Neural progenitor cell (in vitro differentiated cells): ENCODE data around the gene COX6A2. TPM values are rescaled to one million over a fixed set of nuclear protein-coding genes. Genes with fewer than 3 reads are reported as not detected.

Experiments
- DNase-seq: peaks from one replicate; pipeline ENCODE4 v3.0.0-alpha.2; 2016; ENCODE audit warnings: low spot score
- H2AFZ ChIP-seq: fragments of 200-600 bp; sonication (generic); replicated peaks from 2 replicates; pipeline ENCODE4 v1.6.1; 2016; ENCODE audit warnings: antibody characterized with exemption
- H3F3A ChIP-seq: fragments of 200-600 bp; sonication (generic); 2 replicates; pipeline ENCODE4 v1.6.1; 2016; ENCODE audit warnings: antibody characterized with exemption, low read depth
- H3K27ac ChIP-seq: fragments of 200-600 bp; sonication (generic); 2 replicates; pipeline ENCODE4 v1.5.1; 2016; ENCODE audit warnings: mild to moderate bottlenecking
- H3K27me3 ChIP-seq: fragments of 200-600 bp; sonication (generic); 2 replicates; pipeline ENCODE4 v1.6.1; 2016; ENCODE audit warnings: mild to moderate bottlenecking, moderate library complexity
- H3K36me3 ChIP-seq: fragments of 200-600 bp; sonication (generic); 2 replicates; pipeline ENCODE4 v1.5.1; 2016
- H3K4me1 ChIP-seq: fragments of 200-600 bp; sonication (generic); 2 replicates; pipeline ENCODE4 v1.6.1; 2016; ENCODE audit warnings: mixed run types
- H3K4me2 ChIP-seq: fragments of 200-600 bp; sonication (generic); 2 replicates; pipeline ENCODE4 v1.6.1; 2016
- H3K4me3 ChIP-seq: fragments of 200-600 bp; sonication (generic); 2 replicates; pipeline ENCODE4 v1.5.1; 2016
- H3K79me2 ChIP-seq: fragments of 200-600 bp; sonication (generic); 2 replicates; pipeline ENCODE4 v1.6.1; 2016; ENCODE audit warnings: low read depth
- H3K9ac ChIP-seq: fragments of 200-600 bp; sonication (generic); 2 replicates; pipeline ENCODE4 v1.6.1; 2016
- H3K9me3 ChIP-seq: fragments of 200-600 bp; sonication (generic); 2 replicates; pipeline ENCODE4 v1.5.1; 2016; ENCODE audit warnings: low read depth
- H4K20me1 ChIP-seq: fragments of 200-600 bp; sonication (generic); 2 replicates; pipeline ENCODE4 v1.6.1; 2016; ENCODE audit warnings: low read depth
- H3K27ac Mint-ChIP-seq: 3 replicates; pipeline ENCODE4 v1.8.0; 2021; ENCODE audit warnings: mixed read lengths
- H3K27me3 Mint-ChIP-seq: 2 replicates; pipeline ENCODE4 v1.8.0; 2022; ENCODE audit warnings: low read depth, mild to moderate bottlenecking, inconsistent platforms, moderate library complexity, mixed read lengths; ENCODE audit not compliant: insufficient read depth
- H3K36me3 Mint-ChIP-seq: 3 replicates; pipeline ENCODE4 v1.8.0; 2021; ENCODE audit warnings: mixed read lengths
- H3K4me1 Mint-ChIP-seq: 3 replicates; pipeline ENCODE4 v1.8.0; 2021; ENCODE audit warnings: mixed read lengths
- H3K4me3 Mint-ChIP-seq: 3 replicates; pipeline ENCODE4 v1.8.0; 2021; ENCODE audit warnings: mild to moderate bottlenecking, moderate library complexity, mixed read lengths
- H3K9me3 Mint-ChIP-seq: 3 replicates; pipeline ENCODE4 v1.8.0; 2020; ENCODE audit warnings: mixed read lengths
- CTCF ChIP-seq: fragments of 200-600 bp; sonication (generic); IDR thresholded peaks from 2 replicates; pipeline ENCODE4 v1.5.1; 2017; ENCODE audit warnings: antibody characterized with exemption, mild to moderate bottlenecking
- EZH2 ChIP-seq: fragments of 200-600 bp; sonication (generic); IDR thresholded peaks from 2 replicates; pipeline ENCODE4 v1.6.1; 2017; ENCODE audit warnings: antibody characterized with exemption, mild to moderate bottlenecking, moderate library complexity
- EZH2phosphoT487 ChIP-seq: fragments of 200-600 bp; sonication (generic); IDR thresholded peaks from 2 replicates; pipeline ENCODE4 v1.6.1; 2017; ENCODE audit warnings: antibody characterized with exemption
- total RNA-seq: library from RNA; depleted of rRNA; stranded (reverse); fragments of >200 nt; gene quantifications from 2 replicates; pipeline ENCODE4 v1.2.3, GENCODE V29; 2015; ENCODE audit warnings: low replicate concordance

COX6A2 gene
- total RNA-seq, 1 donor from 2014 or later, result not detected

GRCh38 chr16:31397701-31398100 is 30.5 kb downstream of the COX6A2 start:
- no peaks in the 10 kb centered on the region for H3K4me1 ChIP-seq
- no peak overlapping the region for H3K4me3 ChIP-seq
- no peaks in the 10 kb centered on the region for H3K36me3 Mint-ChIP-seq

GRCh38 chr16:31397096-31397660 is 31.0 kb downstream of the COX6A2 start:
- Histone ChIP-seq H3K27ac (no peak overlapping the region), H3K9me3 (no peaks in the 10 kb centered on the region), H3K4me2 (no peak overlapping the region), H3K4me3 (no peak overlapping the region), H3K27me3 (no peaks in the 10 kb centered on the region), H3K36me3 (no peaks in the 10 kb centered on the region), H3K9ac (no peak overlapping the region), H3K4me1 (no peaks in the 10 kb centered on the region), H3F3A (no peaks in the 10 kb centered on the region), H3K79me2 (no peaks in the 10 kb centered on the region), H4K20me1 (no peaks in the 10 kb centered on the region), H2AFZ (no peak overlapping the region)
- H3K36me3 Mint-ChIP-seq, result no peaks in the 10 kb centered on the region
- H3K9me3 Mint-ChIP-seq, result peaks cover 9% of the 10 kb centered on the region
- H3K27ac Mint-ChIP-seq, result no peak overlapping the region
- no peak overlapping the region for H3K4me3 Mint-ChIP-seq
- H3K27me3 Mint-ChIP-seq, result peaks cover 5% of the 10 kb centered on the region
- no peaks in the 10 kb centered on the region for H3K4me1 Mint-ChIP-seq
- TF ChIP-seq EZH2phosphoT487 (no peak), EZH2 (no peak), CTCF (no peak)
- DNase-seq, result no peak

More at GRCh38 chr16:31397701-31398100, 30.5 kb downstream of the COX6A2 start:
- H4K20me1 ChIP-seq, result no peaks in the 10 kb centered on the region
- no peaks in the 10 kb centered on the region for H3K9me3 ChIP-seq
- no peak for DNase-seq
- Mint-ChIP-seq H3K27me3 (peaks cover 6% of the 10 kb centered on the region), H3K4me1 (no peaks in the 10 kb centered on the region), H3K27ac (no peak overlapping the region), H3K4me3 (no peak overlapping the region), H3K9me3 (peaks cover 9% of the 10 kb centered on the region)
- no peak overlapping the region for H2AFZ ChIP-seq
- no peak overlapping the region for H3K9ac ChIP-seq
- H3K36me3 ChIP-seq, result no peaks in the 10 kb centered on the region
- no peaks in the 10 kb centered on the region for H3K27me3 ChIP-seq
- no peaks in the 10 kb centered on the region for H3F3A ChIP-seq
- H3K27ac ChIP-seq, result no peak overlapping the region
- H3K4me2 ChIP-seq, result no peak overlapping the region
- H3K79me2 ChIP-seq, result no peaks in the 10 kb centered on the region
- TF ChIP-seq EZH2 (no peak), EZH2phosphoT487 (no peak), CTCF (no peak)

GRCh38 chr16:31395647-31396046 is 32.5 kb downstream of the COX6A2 start:
- no peak overlapping the region for H3K4me3 Mint-ChIP-seq
- Histone ChIP-seq H3K27me3 (no peaks in the 10 kb centered on the region), H3K79me2 (no peaks in the 10 kb centered on the region), H3K4me3 (no peak overlapping the region), H4K20me1 (no peaks in the 10 kb centered on the region), H3K4me1 (no peaks in the 10 kb centered on the region), H3F3A (no peaks in the 10 kb centered on the region), H2AFZ (no peak overlapping the region), H3K9ac (no peak overlapping the region), H3K27ac (no peak overlapping the region), H3K36me3 (no peaks in the 10 kb centered on the region), H3K9me3 (no peaks in the 10 kb centered on the region), H3K4me2 (no peak overlapping the region)
- H3K27ac Mint-ChIP-seq, result no peak overlapping the region
- no peak for TF ChIP-seq EZH2
- H3K4me1 Mint-ChIP-seq, result no peaks in the 10 kb centered on the region
- peaks cover 9% of the 10 kb centered on the region for H3K9me3 Mint-ChIP-seq
- H3K36me3 Mint-ChIP-seq, result no peaks in the 10 kb centered on the region
- H3K27me3 Mint-ChIP-seq, result peaks cover 5% of the 10 kb centered on the region
- no peak for DNase-seq

DNA sequence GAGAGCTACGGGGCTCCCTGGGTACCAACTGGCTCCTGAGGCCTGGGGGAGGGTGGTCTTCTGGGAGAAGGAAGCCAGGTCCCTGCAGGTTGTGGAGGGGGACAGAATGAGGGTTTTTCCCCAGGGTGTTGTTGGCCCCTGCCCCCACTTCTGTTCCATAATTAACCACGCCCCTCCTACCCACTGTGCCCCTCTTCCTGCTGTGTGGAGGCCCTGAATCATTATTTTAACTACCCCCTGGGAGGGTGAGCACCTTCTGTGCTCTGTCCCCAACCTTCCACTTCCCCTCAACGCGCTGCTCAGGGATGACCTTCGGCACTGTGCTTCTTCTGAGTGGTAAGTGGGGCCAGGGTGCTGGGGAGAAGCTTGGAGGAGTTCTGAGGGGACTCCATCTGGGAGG is 35.1 kb downstream of the COX6A2 start, which contains the start of gene ITGAD:
Gene ITGAD, plus strand, starts transcription at position 280 of the 400 bp plus-strand sequence. Its CDS starts 26 bp downstream, at position 306.
- H3K4me1 ChIP-seq, result no peaks in the 10 kb centered on the region
- H3K4me3 Mint-ChIP-seq, result no peak within 1 kb of the TSS
- no peak within 1 kb of the TSS for H3K4me3 ChIP-seq
- no peak for DNase-seq
- no peaks in the 10 kb centered on the region for H4K20me1 ChIP-seq
- H3K27ac Mint-ChIP-seq, result no peak within 1 kb of the TSS
- H3K27me3 Mint-ChIP-seq, result peaks cover 5% of the 10 kb centered on the region
- no peak within 1 kb of the TSS for H3K9ac ChIP-seq
- no peaks in the 10 kb centered on the region for H3K27me3 ChIP-seq
- H2AFZ ChIP-seq, result no peak within 1 kb of the TSS
- no peaks in the 10 kb centered on the region for H3K36me3 ChIP-seq
- TF ChIP-seq CTCF, result no peak
- no peak for TF ChIP-seq EZH2phosphoT487
- no peak for TF ChIP-seq EZH2
- no peaks in the 10 kb centered on the region for H3K4me1 Mint-ChIP-seq
- no peaks in the 10 kb centered on the region for H3K36me3 Mint-ChIP-seq
- no peaks in the 10 kb centered on the region for H3K9me3 ChIP-seq
- no peaks in the 10 kb centered on the region for H3F3A ChIP-seq
- H3K79me2 ChIP-seq, result no peaks in the 10 kb centered on the region
- no peaks in the 10 kb centered on the region for H3K9me3 Mint-ChIP-seq
- no peak within 1 kb of the TSS for H3K4me2 ChIP-seq
- no peak within 1 kb of the TSS for H3K27ac ChIP-seq
